SH-SY5Y (cell line): ENCODE measurements around the gene PGF.

Source experiments
- GATA2 ChIP-seq: IDR thresholded peaks from 2 replicates; pipeline ENCODE4 v1.6.1; 2011; ENCODE audit warnings: mild to moderate bottlenecking, low read depth, low read length
- GATA3 ChIP-seq: IDR thresholded peaks from 2 replicates; pipeline ENCODE4 v1.6.1; 2011; ENCODE audit warnings: low read depth, mild to moderate bottlenecking, low read length, moderate library complexity

DNA sequence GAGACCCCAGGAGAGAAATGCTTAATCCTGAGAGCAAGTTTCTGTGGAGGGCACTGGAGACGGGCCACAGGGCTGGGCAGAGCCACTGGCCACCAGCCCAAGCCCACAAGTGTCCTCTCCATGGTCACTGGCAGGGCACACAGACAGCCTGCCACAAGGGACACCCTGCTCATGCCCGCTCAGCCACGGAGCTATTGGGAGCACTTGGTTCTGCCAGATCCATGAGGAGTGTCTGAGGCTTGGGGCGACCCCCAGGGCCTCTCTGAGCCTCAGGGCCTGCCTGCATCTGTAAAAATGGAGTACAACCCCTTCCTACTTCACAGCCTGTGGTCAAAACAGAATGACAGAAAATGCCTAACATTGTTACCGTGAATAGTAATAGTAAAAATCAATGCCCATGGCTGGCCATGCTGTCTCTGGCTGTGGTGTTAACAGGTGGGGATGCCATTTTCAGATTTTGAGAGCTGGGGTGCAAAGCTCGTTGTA lies 3.2 kb downstream of the PGF start:
- TF ChIP-seq GATA2: no peak
- TF ChIP-seq GATA3: no peak
